PFSK-1 (cell line): ENCODE measurements around the gene KCNK16.

ENCODE experiments used
- POLR2AphosphoS5 ChIP-seq: IDR thresholded peaks from 2 replicates; pipeline ENCODE4 v1.6.1; 2012; ENCODE audit warnings: low read depth, mild to moderate bottlenecking, control low read depth, low read length, moderate library complexity
- SIN3A ChIP-seq: IDR thresholded peaks from 2 replicates; pipeline ENCODE4 v1.6.1; 2012; ENCODE audit warnings: mild to moderate bottlenecking, low read length, moderate library complexity, borderline replicate concordance; ENCODE audit not compliant: insufficient read depth
- TAF1 ChIP-seq: IDR thresholded peaks from 2 replicates; pipeline ENCODE4 v1.6.1; 2012; ENCODE audit warnings: low read length, control low read depth, borderline replicate concordance; ENCODE audit not compliant: insufficient read depth

- TF ChIP-seq TAF1 (no peak), POLR2AphosphoS5 (no peak), SIN3A (no peak)
These were observed 46.0 kb downstream of the KCNK16 start for GRCh38 chr6:39276379-39276995.
